ENCODE results near the gene ABCA2.

The ABCA2 gene

DNA sequence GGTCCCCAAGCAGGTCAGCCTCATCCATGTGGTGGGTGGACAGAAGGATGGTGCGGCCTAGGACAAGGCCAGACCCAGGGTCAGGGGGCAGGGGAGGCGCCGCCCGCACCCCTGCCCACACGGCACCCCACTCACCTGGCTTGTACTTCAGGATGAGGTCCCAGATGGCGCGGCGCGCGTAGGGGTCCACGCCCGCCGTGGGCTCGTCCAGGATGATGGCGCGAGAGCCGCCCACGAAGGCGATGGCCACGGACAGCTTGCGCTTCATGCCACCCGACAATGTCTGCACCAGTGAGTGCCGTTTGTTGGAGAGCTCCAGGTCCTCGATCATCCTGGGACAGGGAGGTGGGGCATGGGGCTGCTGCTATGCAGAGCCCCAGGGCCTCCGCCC is 12.5 kb downstream of the ABCA2 start:
- Histone ChIP-seq H3K4me3 (IDR thresholded peaks at IDR 0.05; ENCODE audit: insufficient read depth, low read depth, low read length) (no peak overlapping the region), H3K79me2 (ENCODE audit: insufficient read depth, low read depth) (no peaks in the 10 kb centered on the region), H4K20me1 (ENCODE audit: insufficient read depth) (no peaks in the 10 kb centered on the region), H3K9ac (no peak overlapping the region), H3K36me3 (ENCODE audit: insufficient read depth) (no peaks in the 10 kb centered on the region), H2AFZ (ENCODE audit: low read depth) (no peak overlapping the region), H3K4me1 (ENCODE audit: low read depth, poor library complexity, severe bottlenecking) (no peaks in the 10 kb centered on the region), H3K27ac (no peak overlapping the region), H3K27me3 (ENCODE audit: insufficient read depth, low read depth) (peaks cover 5% of the 10 kb centered on the region; the same call in 1 of the 2 replicates), H3K4me2 (no peak overlapping the region)
- TF ChIP-seq, protein P1, sequence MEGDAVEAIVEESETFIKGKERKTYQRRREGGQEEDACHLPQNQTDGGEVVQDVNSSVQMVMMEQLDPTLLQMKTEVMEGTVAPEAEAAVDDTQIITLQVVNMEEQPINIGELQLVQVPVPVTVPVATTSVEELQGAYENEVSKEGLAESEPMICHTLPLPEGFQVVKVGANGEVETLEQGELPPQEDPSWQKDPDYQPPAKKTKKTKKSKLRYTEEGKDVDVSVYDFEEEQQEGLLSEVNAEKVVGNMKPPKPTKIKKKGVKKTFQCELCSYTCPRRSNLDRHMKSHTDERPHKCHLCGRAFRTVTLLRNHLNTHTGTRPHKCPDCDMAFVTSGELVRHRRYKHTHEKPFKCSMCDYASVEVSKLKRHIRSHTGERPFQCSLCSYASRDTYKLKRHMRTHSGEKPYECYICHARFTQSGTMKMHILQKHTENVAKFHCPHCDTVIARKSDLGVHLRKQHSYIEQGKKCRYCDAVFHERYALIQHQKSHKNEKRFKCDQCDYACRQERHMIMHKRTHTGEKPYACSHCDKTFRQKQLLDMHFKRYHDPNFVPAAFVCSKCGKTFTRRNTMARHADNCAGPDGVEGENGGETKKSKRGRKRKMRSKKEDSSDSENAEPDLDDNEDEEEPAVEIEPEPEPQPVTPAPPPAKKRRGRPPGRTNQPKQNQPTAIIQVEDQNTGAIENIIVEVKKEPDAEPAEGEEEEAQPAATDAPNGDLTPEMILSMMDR (conservative IDR thresholded peaks at IDR 0.05; ENCODE audit: low read depth, low read length), result no peak

DNA sequence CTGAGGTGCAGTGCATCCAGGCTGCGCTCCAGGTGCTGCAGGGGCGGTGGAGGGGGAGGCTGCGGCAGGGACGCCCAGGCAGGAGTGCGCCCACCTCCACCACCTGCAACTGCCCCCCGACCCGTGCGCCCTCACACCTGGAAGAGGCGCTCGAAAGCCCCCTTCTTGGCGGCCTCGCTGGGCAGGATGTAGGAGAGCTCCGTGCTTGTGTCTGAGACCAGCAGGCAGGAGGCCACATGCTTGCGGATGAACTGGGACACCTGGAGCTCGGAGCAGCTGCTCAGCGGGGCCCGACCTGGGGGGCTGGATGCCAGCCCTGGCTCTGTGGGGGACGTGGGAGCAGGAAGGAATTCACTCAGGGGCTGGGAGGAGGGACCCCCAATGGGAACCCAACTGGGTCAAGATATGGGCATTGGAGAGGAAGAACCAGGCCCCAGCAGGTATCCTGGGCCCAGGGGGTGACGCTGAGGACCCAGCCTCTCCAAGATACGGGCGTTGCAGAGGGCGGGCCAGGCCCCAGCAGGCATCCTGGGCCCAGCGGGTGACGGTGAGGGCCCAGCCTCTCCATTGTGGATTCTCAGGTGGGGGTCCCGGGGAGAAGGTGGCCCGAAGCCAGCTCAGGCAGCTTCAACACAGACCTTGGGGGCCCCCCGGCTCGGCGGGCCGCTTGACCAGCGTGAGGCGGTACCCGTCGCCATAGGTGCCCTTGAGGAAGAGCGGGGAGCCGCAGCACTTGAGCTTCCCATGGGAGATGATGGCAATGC is 13.1 kb downstream of the ABCA2 start:
- Histone ChIP-seq H3K79me2 (ENCODE audit: insufficient read depth, low read depth) (no peaks in the 10 kb centered on the region), H3K9ac (no peak overlapping the region), H2AFZ (ENCODE audit: low read depth) (no peak overlapping the region), H3K27me3 (ENCODE audit: insufficient read depth, low read depth) (peaks cover 5% of the 10 kb centered on the region; the same call in 1 of the 2 replicates), H4K20me1 (ENCODE audit: insufficient read depth) (no peaks in the 10 kb centered on the region), H3K4me3 (IDR thresholded peaks at IDR 0.05; ENCODE audit: insufficient read depth, low read depth, low read length) (no peak overlapping the region), H3K36me3 (ENCODE audit: insufficient read depth) (no peaks in the 10 kb centered on the region), H3K4me1 (ENCODE audit: low read depth, poor library complexity, severe bottlenecking) (no peaks in the 10 kb centered on the region), H3K27ac (no peak overlapping the region), H3K4me2 (no peak overlapping the region)
- TF ChIP-seq, protein P1 (conservative IDR thresholded peaks at IDR 0.05; ENCODE audit: low read depth, low read length), result no peak

DNA sequence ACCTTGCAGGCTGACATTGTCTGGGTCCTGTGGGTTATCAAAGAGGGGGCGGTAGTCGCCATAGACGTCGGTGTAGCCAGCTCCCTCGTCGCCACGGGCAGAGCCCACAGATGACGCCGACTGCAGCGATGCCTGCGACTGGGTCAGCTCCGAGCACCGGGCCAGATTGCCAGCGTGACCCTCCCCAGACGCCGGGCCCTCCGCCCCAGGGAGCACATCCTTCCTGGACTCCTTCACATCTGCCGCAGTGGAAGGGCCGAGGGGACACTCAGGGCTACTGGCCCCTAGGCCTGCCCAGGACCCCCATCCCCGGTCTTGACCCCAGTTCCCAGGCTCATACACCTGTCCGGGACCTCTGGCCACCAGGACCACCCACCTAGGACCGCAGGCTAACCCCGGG is 13.9 kb downstream of the ABCA2 start:
- no peaks in the 10 kb centered on the region for H3K4me1 ChIP-seq (ENCODE audit: low read depth, poor library complexity, severe bottlenecking)
- no peaks in the 10 kb centered on the region for H3K79me2 ChIP-seq (ENCODE audit: insufficient read depth, low read depth)
- no peak overlapping the region for H3K4me3 ChIP-seq (IDR thresholded peaks at IDR 0.05; ENCODE audit: insufficient read depth, low read depth, low read length)
- no peak overlapping the region for H3K27ac ChIP-seq
- H3K27me3 ChIP-seq (ENCODE audit: insufficient read depth, low read depth), result peaks cover 2% of the 10 kb centered on the region; the same call in 1 of the 2 replicates
- H3K4me2 ChIP-seq, result no peak overlapping the region
- no peak overlapping the region for H2AFZ ChIP-seq (ENCODE audit: low read depth)
- no peaks in the 10 kb centered on the region for H4K20me1 ChIP-seq (ENCODE audit: insufficient read depth)
- H3K9ac ChIP-seq, result no peak overlapping the region
- TF ChIP-seq, protein P1 (conservative IDR thresholded peaks at IDR 0.05; ENCODE audit: low read depth, low read length), result no peak
- no peaks in the 10 kb centered on the region for H3K36me3 ChIP-seq (ENCODE audit: insufficient read depth)

DNA sequence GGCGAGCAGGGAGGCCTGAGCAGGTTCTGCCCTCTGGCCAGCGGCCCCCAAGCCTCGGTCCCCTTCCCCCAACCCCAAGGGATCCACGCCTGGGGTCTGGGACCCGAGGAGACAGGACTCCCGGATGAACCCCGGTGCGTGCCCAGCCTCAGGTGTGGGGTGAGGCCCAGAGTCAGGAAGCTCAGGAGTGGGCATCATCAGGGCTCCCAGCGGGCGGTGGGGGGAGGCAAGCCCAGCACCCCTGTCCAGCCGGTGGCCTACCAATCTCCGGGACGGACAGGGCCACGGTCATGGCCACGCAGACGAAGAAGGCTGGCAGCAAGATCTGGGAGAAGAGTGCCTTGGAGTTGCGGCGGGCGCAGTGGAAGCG is 14.5 kb downstream of the ABCA2 start:
- TF ChIP-seq, protein P1 (conservative IDR thresholded peaks at IDR 0.05; ENCODE audit: low read depth, low read length), result no peak
- Histone ChIP-seq H3K4me1 (ENCODE audit: low read depth, poor library complexity, severe bottlenecking) (no peaks in the 10 kb centered on the region), H2AFZ (ENCODE audit: low read depth) (no peak overlapping the region), H3K79me2 (ENCODE audit: insufficient read depth, low read depth) (no peaks in the 10 kb centered on the region), H3K27me3 (ENCODE audit: insufficient read depth, low read depth) (no peaks in the 10 kb centered on the region; the same call in 1 of the 2 replicates), H3K27ac (no peak overlapping the region), H3K9ac (no peak overlapping the region), H3K4me2 (no peak overlapping the region), H4K20me1 (ENCODE audit: insufficient read depth) (no peaks in the 10 kb centered on the region), H3K36me3 (ENCODE audit: insufficient read depth) (no peaks in the 10 kb centered on the region), H3K4me3 (IDR thresholded peaks at IDR 0.05; ENCODE audit: insufficient read depth, low read depth, low read length) (no peak overlapping the region)

All from KMS-11 (cell line).